Activated CD4-positive, CD25-positive, alpha-beta regulatory T cell (primary cell): ENCODE results near the gene ZC2HC1C.
"Not testable (repeated sequence)": the region's sequence is repeated elsewhere in the genome, so short reads cannot be mapped to it uniquely, and the experiment has no call there.

ENCODE experiments used
- DNase-seq, 4 experiments: peaks; one replicate each; lab custom pipeline; 2025; lab: John Stamatoyannopoulos, UW

ZC2HC1C gene

GRCh38 chr14:75054421-75054820, 15.0 kb upstream of the ZC2HC1C start:
- DNase-seq = no peak

DNA sequence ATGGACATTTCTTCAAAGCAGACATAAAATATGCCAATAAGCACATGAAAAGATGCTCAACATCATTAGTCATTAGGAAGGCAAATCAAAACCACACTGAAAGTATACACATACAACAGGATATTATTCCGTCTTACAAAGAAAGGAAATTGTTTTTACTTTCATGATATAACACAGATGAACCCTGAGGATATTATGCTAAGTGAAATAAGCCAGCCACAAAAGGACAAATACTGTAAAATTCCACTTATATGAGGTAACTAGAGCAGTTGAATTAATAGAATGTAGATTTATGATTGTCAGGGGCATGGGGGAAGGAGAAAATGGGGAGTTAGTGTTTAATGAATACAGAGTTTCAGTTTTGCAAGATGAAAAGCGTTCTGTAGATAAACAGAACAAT, 9.8 kb upstream of the ZC2HC1C start:
- no peak for DNase-seq

DNA sequence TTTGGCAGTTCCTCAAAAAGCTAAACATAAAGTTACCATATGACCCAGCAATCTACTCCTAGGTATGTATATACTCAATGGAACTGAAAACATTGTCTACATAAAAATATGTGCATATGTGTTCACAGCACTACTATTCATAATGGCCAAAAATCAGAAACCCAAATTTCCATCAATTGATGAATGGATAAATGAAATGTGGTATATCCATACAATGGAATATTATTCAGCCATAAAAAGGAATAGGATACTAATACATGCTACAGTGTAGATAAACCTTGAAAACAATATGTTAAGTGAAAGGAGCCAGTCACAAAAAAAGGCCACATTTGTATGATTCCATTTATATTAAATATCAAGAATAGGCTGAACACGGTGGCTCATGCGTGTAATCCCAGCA, 9.0 kb upstream of the ZC2HC1C start:
- no peak for DNase-seq

- no peak for DNase-seq
Observed at GRCh38 chr14:75063013-75063412, 6.4 kb upstream of the ZC2HC1C start.

DNA sequence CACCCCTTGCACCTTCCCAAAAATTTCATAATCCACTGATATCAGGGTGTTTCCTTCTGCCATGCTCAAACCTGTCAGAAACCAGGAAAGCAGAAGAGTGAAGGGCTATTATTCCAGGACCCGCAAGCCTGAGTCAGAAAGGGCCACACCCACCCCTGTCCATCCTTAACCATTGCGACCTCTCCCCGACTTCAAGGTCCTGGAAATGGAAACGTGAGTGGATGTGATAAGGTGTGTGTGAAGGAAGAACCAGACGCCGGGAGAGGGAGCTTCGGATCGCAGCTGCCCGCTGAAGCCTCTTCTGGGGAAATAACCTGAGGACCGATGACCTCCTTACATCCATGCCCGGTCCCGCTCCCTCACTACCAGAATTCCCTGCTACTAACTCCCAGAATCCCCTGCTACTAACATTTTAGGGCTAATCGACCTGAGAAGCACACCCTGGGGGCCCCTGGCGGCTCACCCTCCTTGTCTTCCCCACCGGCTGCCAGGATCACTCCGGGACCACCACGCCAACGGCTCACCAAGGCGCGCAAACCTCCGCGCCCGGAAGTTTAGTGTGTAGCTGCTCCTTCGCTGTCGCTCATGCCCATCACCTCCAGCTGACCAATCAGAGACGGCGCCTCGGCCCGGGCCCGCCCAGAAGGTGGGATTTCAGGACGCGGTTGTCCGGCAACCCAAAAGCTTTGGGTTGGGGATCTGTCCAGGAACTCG, 5.8 kb upstream of the ZC2HC1C start, which contains the start of gene ACYP1:
Gene ACYP1 (minus strand): TSS at position 534 of the 714 bp plus-strand sequence. CDS start 471 bp downstream, at position 63.
- peak; percentile 69 to 89 (median 78) for DNase-seq

- no peak for DNase-seq
Observed at GRCh38 chr14:75064205-75064567, 5.3 kb upstream of the ZC2HC1C start.

GRCh38 chr14:75066691-75067090, 2.8 kb upstream of the ZC2HC1C start:
- DNase-seq = no peak

DNA sequence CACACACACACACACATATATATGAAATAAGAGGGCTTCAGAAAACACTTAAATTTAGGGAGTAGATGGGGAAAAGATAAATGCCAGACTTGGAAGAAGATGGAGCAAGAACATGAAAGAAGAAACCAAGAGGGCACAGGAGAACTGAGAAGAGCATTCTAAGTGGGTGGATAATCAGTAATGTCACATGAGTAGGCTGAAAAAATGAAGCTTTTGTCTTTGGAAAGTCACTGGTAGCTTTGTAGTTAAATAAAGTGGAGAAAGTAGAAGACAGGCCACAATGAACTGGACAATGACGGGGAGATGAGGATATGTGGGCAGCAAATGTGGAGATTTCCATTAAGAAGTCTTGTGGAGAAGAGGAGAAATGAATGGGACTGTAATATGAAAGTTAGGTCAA, 2.2 kb upstream of the ZC2HC1C start:
- DNase-seq = no peak

- not testable (repeated sequence) for DNase-seq
Observed at GRCh38 chr14:75067765-75068164, 1.7 kb upstream of the ZC2HC1C start.

- no peak for DNase-seq
Observed at GRCh38 chr14:75068294-75069120, 934 bp upstream of the ZC2HC1C start.

DNA sequence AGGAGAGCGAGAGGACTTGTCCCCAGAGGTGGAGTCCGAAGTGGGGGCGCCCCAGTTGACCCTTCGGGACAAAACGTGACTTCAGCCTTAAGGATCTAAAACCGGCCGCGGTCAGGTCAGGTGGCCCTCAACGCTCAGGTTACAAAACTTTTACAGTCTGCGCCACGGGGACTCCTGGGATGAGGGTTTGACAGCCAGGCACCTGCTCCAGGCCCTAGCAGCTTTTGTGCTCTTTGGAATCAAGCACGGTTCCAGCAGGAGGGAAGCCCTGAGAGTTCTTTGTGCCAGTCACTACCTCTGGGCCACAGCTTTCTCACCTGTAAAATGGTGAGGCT, 337 bp downstream of the ZC2HC1C start:
- no peak for DNase-seq

DNA sequence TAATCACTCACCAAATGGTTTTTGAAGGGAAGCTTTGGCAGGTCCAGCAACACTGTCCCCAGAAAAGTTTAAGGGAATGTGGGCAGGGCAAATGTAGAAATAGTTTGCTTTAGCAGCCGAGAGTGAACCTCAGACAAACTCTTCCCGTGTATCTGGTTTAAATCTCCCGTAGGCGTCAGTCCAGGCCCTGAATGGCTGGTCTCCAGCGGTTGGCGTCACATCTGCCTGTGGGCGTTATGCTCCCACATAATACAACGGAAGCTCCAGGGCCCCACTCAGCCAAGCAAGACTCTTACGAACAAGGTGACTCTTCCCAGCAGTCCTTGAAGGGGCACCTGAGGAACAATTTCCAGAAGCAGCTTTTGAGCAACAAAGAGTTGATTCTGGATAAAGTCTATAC, 942 bp downstream of the ZC2HC1C start:
- no peak for DNase-seq

DNA sequence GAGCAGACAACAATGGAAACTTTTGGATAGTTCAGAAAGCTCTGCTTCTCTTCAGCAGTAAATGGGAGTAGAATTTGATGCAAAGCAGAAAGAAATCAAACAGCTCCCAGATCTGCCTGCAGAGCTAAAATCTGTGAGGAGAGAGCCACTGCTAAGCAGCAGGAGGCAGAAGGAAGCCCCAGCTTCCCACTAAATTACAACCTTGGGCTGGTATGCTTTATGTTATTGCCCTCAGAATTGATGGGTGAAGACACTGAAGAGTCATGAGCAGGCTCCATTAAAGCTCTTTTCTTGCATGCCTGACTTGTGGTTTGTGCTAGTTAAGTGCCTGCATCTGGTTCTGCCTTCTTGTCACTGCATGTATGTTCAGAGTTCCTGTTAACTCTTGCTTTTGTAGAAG, 8.4 kb downstream of the ZC2HC1C start:
- DNase-seq = no peak

DNA sequence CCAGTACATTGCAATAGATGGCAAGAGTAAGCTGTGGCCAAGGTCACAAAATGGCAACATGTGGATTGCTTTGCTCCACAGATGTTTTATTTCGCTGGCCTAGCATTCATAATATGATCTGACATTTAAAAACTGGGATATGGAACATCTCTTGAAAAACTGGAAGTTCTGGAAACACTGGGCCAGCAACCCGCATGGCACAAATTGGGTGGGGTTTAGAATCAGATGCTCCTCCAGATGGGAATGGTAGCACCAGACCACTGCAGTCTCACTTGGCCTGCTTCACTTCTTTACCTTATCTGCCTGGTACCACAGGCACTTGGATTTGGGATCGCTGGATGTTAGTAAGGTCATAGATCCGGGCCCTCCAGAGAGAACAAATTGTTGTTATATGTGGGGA, 10.1 kb downstream of the ZC2HC1C start:
- no peak for DNase-seq

DNA sequence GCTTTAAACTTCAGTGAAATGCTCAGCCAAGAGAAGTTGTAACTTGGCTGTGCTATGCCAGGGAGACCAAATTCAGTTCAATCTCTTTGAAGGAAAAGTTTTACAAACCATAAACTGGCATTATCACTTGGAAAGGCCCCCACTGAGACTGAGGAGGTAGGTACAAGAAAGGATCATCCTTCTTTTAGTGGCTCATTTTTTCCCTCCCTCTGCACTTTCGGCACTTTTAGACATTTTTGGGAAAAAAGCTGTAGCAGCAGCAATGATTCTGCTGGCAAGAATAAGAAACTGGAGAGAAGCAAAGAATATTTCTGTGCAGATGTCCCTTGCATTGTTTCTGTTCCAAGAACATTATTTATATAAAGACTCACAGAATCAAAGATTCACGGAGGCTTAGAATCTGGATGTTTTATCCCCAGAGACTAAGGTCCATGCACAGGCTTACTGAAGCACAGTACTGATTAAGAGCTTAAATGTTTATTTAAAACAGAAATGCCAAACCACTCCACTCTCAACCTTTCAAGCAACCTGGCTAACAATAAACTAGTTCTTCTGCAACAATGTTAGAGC, 12.3 kb downstream of the ZC2HC1C start:
- no peak for DNase-seq

GRCh38 chr14:75083271-75083670, 13.8 kb downstream of the ZC2HC1C start:
- no peak for DNase-seq

DNA sequence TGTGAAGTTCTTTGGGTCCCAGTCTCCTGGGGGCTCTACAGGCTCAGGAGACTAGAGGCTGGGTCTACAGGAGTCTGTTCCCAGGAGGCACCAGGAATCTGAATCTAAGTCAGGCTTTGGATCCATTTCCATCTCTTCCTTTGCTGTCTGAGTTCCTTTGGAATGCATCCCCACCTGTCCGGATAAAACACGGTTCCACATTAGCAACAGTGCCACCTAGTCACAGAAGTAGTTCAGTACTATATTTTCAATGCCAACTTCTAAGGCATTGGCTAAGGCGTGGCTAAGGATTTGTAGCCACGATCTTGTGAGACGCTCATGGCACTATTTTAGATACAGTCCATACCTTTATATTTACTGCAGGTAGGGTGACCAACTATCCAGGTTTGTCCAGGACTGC, 15.1 kb downstream of the ZC2HC1C start:
- no peak for DNase-seq

DNA sequence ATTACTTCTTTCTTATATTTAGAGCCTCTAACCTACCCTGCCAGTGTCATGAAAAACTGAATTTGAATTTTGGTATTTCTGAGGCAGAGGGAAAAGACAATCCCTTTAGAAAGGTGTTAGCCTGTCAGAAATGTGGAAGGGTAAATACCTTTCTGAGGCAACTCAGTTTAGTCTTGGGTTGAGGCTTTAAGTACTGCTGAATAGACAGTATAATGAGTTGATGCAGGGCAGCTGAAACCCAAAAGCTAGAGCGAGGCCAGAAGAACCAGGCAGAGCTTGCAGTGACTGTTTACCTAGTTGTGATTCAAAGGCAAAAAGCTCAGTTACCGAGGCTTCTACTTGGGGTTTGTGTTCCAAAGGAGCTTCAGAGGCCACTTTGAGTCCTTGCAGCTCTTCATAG, 18.7 kb downstream of the ZC2HC1C start:
- DNase-seq = no peak

- peak; percentile 2 to 5 (median 2) for DNase-seq
Observed at GRCh38 chr14:75088566-75089373, 19.3 kb downstream of the ZC2HC1C start.

DNA sequence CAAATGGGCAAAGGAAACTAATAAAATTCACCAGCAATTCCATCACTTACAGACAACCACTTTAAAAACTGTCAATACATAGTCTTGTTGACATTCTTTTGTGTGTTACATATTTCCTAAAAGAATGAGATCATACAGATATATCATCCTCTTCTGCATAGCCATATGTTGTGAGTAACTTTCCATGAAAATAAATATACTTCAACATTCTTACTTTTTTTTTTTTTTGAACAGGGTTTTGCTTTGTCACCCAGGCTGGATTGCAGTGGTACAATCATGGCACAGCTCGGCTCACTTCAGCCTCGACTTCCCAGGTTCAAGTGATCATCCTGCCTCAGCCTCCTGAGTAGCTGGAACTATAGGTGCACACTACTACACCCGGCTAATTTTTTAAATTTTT, 20.9 kb downstream of the ZC2HC1C start:
- no peak for DNase-seq

DNA sequence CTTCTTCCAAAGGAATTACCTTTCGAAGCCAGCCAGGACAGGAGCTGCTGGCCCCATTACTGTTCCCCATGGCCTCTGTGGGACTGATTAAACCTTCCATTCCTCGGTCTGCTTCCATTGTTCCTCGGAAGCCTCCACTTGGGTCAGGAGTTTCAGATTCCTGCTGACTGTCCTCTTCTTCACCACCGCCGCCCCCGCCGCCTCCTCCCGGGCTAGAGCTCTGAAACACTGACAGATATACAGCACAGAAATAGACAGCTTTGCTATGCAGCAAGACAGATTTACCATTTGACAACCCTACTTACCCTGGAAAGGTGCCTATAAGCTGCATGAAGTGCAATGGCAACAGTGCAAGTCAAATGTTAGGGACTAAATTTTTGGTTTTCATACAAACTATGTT, 21.8 kb downstream of the ZC2HC1C start:
- DNase-seq = no peak

GRCh38 chr14:75092698-75093097, 23.3 kb downstream of the ZC2HC1C start:
- DNase-seq = no peak
